GM18861 (cell line): ENCODE results near the gene EXOC6B.

Source experiments
- ATAC-seq: cut with Tn5 transposase; IDR thresholded peaks from one replicate; pipeline ENCODE4 v1.9.1; 2021; ENCODE audit not compliant: unreplicated experiment

The EXOC6B gene

DNA sequence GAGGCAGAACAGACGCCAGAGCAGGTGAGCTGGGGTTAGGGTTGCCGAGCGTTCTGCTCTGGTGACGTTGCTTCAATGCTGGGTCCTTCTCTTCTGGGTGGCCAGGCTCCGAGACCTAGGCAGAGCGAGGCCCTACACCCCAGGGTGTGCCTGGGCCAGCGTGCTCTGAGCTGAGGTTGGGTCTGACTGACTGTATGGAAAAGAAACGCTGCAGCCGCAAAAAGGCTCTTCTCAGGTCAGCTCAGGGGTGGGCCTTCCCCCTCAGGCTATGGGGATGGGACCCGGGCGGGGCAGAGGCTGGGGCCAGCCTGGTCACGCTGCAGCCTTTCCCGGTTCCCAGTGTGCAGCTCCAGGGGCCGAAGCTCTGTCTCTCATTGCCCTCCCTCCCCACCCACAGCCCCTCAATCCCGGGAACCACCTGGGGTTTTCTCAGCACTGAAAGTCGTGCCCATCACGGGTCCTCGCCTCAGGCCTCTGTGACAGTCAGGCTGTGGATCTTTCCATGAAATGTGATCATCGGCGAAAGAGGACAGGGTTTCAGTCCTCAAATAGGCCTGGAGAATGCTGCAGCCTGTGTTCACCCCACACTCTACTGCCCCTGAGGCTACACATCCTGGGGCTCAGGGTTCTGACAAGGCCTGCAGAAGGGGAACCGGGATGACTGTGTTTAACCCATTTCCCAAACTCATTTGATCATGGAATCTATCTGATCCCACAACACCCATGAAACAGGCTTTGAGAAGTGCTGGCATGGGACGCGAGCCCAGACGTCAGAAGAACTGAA lies 697.6 kb downstream of the EXOC6B start:
- no peak for ATAC-seq

DNA sequence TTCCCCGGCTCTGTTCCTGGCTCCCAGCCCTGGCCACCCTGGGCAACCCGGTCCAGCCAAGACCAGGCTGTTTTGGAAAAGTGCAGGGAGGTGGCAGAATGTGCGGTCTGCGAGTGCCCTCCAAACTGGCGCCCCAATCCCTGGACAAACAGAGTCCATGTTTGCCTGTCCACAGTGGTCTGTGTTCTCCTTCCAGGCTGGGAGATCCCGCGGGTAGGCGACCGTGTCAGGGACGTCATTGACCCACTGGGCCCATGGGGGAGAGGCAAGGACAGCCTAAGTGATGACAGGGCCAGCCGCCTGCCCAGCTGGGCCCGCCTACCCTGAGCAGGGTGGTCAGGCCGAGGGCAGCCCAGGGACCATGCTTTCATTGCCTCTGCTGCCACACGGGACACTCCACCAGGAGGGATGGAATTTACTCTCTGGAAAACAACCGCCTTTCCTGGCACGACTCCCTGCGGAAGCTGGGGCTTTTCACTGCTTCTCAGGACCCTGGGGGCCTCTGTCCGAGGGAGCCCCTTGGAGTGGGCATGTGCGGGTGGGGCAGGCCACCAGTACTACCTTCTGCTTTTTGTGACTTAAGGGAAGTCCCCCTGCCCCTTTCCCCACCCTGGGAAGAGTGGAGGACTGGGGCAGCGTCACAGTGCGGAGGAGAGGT lies 698.3 kb downstream of the EXOC6B start:
- no peak for ATAC-seq

DNA sequence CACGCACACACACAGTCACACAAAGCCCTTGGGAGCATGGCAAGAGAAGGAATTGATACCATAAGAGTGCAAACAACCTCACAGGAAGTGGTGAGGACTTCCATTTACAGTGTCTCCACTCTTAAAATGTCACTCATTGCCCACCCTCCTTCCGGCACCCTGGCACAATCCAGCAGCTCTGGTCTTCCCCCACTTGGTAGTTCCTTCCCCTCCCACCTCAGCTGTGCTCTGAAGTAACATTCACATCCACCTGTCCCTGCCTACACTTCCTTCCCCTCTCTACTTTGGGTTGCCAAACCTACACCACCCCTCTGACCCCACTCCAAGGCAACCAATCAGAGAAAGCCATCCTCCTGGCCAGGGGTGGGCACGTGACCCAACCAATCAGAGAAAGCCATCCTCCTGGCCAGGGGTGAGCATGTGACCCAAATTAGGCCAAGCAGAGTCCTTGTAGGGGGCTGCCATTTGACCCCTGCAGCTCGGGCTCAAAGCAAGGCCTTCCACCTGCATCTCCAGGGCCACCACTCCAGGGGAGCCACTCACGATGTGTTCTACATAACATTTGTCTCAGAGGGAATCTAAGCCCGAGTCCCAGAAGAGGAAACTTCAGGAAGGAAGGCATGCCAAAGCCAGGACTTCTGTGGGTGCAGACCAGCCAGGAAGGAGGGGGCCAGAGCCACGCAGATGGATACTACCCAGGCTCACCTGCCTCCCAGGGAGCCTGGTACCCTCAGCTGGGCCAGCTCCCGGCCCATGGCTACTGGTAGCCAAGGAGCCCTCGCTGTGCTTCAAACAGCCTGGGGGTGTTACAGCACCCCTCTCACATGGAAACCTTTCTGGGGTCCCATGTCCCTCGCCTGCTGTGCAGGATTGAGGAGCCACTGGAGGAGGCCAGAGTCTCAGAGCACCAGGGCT lies 699.4 kb downstream of the EXOC6B start:
- ATAC-seq: no peak
